Right ventricle myocardium superior (tissue), 1 donor: ENCODE results near the gene RNF183. TPM values are rescaled to one million over a fixed set of nuclear protein-coding genes. Genes with fewer than 3 reads are reported as not detected.
"Not testable (repeated sequence)": the region's sequence is repeated elsewhere in the genome, so short reads cannot be mapped to it uniquely, and the experiment has no call there.

Experiments
- ATAC-seq: fragments of 200-7000 bp; cut with Tn5 transposase; one replicate; pipeline ENCODE4 v1.9.1; 2020; ENCODE audit warnings: mild to moderate bottlenecking; ENCODE audit not compliant: poor library complexity
- DNase-seq: peaks from one replicate; pipeline ENCODE4 v3.0.0-alpha.2; 2020
- intact Hi-C: fragments of 100-400 bp; cut with DNase I; formaldehyde crosslinking; loops from one replicate; pipeline ENCODE4 v1.11.2; 2022
- total RNA-seq: library from RNA; stranded (reverse); fragmentation: NEBNext Ultra II Directional; extraction: Animal tissue kit (Norgen Biotek cat#: 25700); gene quantifications from one replicate; pipeline ENCODE4 v1.2.1, GENCODE V29; 2021
- donor health status: DM: no; HTN: yes; CAD: no; lungs with severe emphysema.

RNF183 gene
- total RNA-seq, 1 donor from 2014 or later, result not detected

GRCh38 chr9:113290052-113290607, 13.0 kb downstream of the RNF183 start:
- DNase-seq (no peak), ATAC-seq (no peak)
- intact Hi-C loops, result no loop called here

- ATAC-seq, result peak; percentile 74
- no peak for DNase-seq
- intact Hi-C loops, result no loop called here
Measured at GRCh38 chr9:113289091-113289490, 14.1 kb downstream of the RNF183 start.

- ATAC-seq, result no peak
- intact Hi-C loops, result no loop called here
- no peak for DNase-seq
Measured at GRCh38 chr9:113281356-113281755, 21.8 kb downstream of the RNF183 start.

GRCh38 chr9:113278840-113279239, 24.3 kb downstream of the RNF183 start:
- no peak for ATAC-seq
- DNase-seq, result no peak
- intact Hi-C loops, result no loop called here

- ATAC-seq (peak; percentile 98), DNase-seq (peak; percentile 98)
- intact Hi-C loops, result no loop called here
Measured at GRCh38 chr9:113275157-113276131, 27.7 kb downstream of the RNF183 start, which contains the start of the genes CDC26 and PRPF4. Gene CDC26 (minus strand): TSS chr9:113275572. CDS start chr9:113272507, 3,065 bp downstream. Gene PRPF4 (plus strand): TSS chr9:113275658. CDS start chr9:113275744, 86 bp downstream.

GRCh38 chr9:113274474-113275156, 28.6 kb downstream of the RNF183 start:
- ATAC-seq (peak; percentile 65), DNase-seq (no peak)
- intact Hi-C loops, result no loop called here

- DNase-seq, result no peak
- ATAC-seq, result no peak
- intact Hi-C loops, result no loop called here
Measured at GRCh38 chr9:113269871-113270270, 33.3 kb downstream of the RNF183 start.

- DNase-seq (no peak), ATAC-seq (no peak)
- intact Hi-C loops, result no loop called here
Measured at GRCh38 chr9:113269355-113269754, 33.8 kb downstream of the RNF183 start.

- DNase-seq (no peak), ATAC-seq (no peak)
- intact Hi-C loops, result no loop called here
Measured at GRCh38 chr9:113267911-113268566, 35.1 kb downstream of the RNF183 start.

- DNase-seq (no peak), ATAC-seq (no peak)
- intact Hi-C loops, result no loop called here
Measured at GRCh38 chr9:113266174-113266573, 37.0 kb downstream of the RNF183 start.

- DNase-seq (no peak), ATAC-seq (no peak)
- intact Hi-C loops, result no loop called here
Measured at GRCh38 chr9:113261917-113262671, 41.1 kb downstream of the RNF183 start.

GRCh38 chr9:113258282-113258681, 44.9 kb downstream of the RNF183 start:
- DNase-seq (no peak), ATAC-seq (no peak)
- intact Hi-C loops, result no loop called here

GRCh38 chr9:113257863-113258262, 45.3 kb downstream of the RNF183 start:
- ATAC-seq (no peak), DNase-seq (no peak)
- intact Hi-C loops, result no loop called here

GRCh38 chr9:113255438-113255837, 47.7 kb downstream of the RNF183 start:
- ATAC-seq (no peak), DNase-seq (no peak)
- intact Hi-C loops, result no loop called here

GRCh38 chr9:113254991-113255390, 48.2 kb downstream of the RNF183 start:
- no peak for ATAC-seq
- intact Hi-C loops, result no loop called here

GRCh38 chr9:113250807-113251206, 52.4 kb downstream of the RNF183 start:
- intact Hi-C loops, result no loop called here
- DNase-seq (no peak), ATAC-seq (no peak)

More at GRCh38 chr9:113254991-113255390, 48.2 kb downstream of the RNF183 start:
- DNase-seq, result no peak

GRCh38 chr9:113249661-113250060, 53.5 kb downstream of the RNF183 start:
- DNase-seq, intact Hi-C loops, ATAC-seq: not testable (repeated sequence)

- no peak for ATAC-seq
Measured at GRCh38 chr9:113247640-113248039, 55.5 kb downstream of the RNF183 start.

More at GRCh38 chr9:113247640-113248039, 55.5 kb downstream of the RNF183 start:
- intact Hi-C loops, result no loop called here
- DNase-seq, result no peak
